Measurements from ENCODE around the gene CSPG4.

The CSPG4 gene

GRCh38 chr15:75649848-75650247, 62.8 kb downstream of the CSPG4 start:
- Histone ChIP-seq H3K4me3 (ENCODE audit: control insufficient read depth in 1 of 7, extremely low read depth in 1 of 7, insufficient read depth in 4 of 7, low read depth in 2 of 7, low read length in 6 of 7) (no peak overlapping the region), H3K27ac (ENCODE audit: insufficient read depth in 1 of 2, low read depth in 1 of 2, low read length in 2 of 2, poor library complexity in 1 of 2, severe bottlenecking in 2 of 2) (no peak overlapping the region), H3K27me3 (replicated peaks in 2 of 5; ENCODE audit: control insufficient read depth in 4 of 5, insufficient read depth in 5 of 5, low read length in 4 of 5) (peaks cover 0 to 6% (median 0%) of the 10 kb centered on the region in 5 experiments), H3K9me3 (ENCODE audit: control extremely low read depth in 1 of 5, control insufficient read depth in 4 of 5, insufficient read depth in 2 of 5, low read depth in 1 of 5, low read length in 4 of 5) (no peaks in the 10 kb centered on the region), H3K4me1 (ENCODE audit: control extremely low read depth in 1 of 4, control insufficient read depth in 4 of 4, insufficient read depth in 4 of 4, low read length in 3 of 4) (peaks cover 0 to 34% (median 30%) of the 10 kb centered on the region in 4 experiments), H3K36me3 (ENCODE audit: control insufficient read depth in 4 of 4, insufficient read depth in 4 of 4, low read length in 3 of 4) (peaks cover 0 to 5% (median 0%) of the 10 kb centered on the region in 4 experiments)
- ChIA-PET POLR2A (interaction anchor here (0.6 kb wide), 1 partner anchor 141 kb away, joined by 3 read pairs; no protein-coding TSS in a partner anchor), CTCF (interaction anchor here (1.2 kb wide), 1 partner anchor 12 kb away, joined by 3 read pairs; no protein-coding TSS in a partner anchor)
- no peak for DNase-seq
- WGBS (ENCODE audit: insufficient coverage): 96% methylated on average over 15 of the region's 18 CpGs

GRCh38 chr15:75649045-75649761, 63.4 kb downstream of the CSPG4 start:
- 98% methylated on average over 13 of the region's 19 CpGs for WGBS (ENCODE audit: insufficient coverage)
- Histone ChIP-seq H3K4me3 (ENCODE audit: control insufficient read depth in 1 of 7, extremely low read depth in 1 of 7, insufficient read depth in 4 of 7, low read depth in 2 of 7, low read length in 6 of 7) (no peak overlapping the region), H3K4me1 (ENCODE audit: control extremely low read depth in 1 of 4, control insufficient read depth in 4 of 4, insufficient read depth in 4 of 4, low read length in 3 of 4) (peaks cover 0 to 34% (median 30%) of the 10 kb centered on the region in 4 experiments), H3K27ac (ENCODE audit: insufficient read depth in 1 of 2, low read depth in 1 of 2, low read length in 2 of 2, poor library complexity in 1 of 2, severe bottlenecking in 2 of 2) (no peak overlapping the region), H3K36me3 (ENCODE audit: control insufficient read depth in 4 of 4, insufficient read depth in 4 of 4, low read length in 3 of 4) (peaks cover 0 to 5% (median 0%) of the 10 kb centered on the region in 4 experiments), H3K9me3 (ENCODE audit: control extremely low read depth in 1 of 5, control insufficient read depth in 4 of 5, insufficient read depth in 2 of 5, low read depth in 1 of 5, low read length in 4 of 5) (no peaks in the 10 kb centered on the region), H3K27me3 (replicated peaks in 2 of 5; ENCODE audit: control insufficient read depth in 4 of 5, insufficient read depth in 5 of 5, low read length in 4 of 5) (peaks cover 0 to 6% (median 0%) of the 10 kb centered on the region in 5 experiments)
- POLR2A ChIA-PET: interaction anchor here (0.6 kb wide), 1 partner anchor 140 kb away, joined by 3 read pairs; no protein-coding TSS in a partner anchor
- CTCF ChIA-PET: no interaction called here
- DNase-seq: no peak

- H3K27me3 ChIP-seq (replicated peaks in 2 of 5; ENCODE audit: control insufficient read depth in 4 of 5, insufficient read depth in 5 of 5, low read length in 4 of 5): peaks cover 0 to 6% (median 0%) of the 10 kb centered on the region in 5 experiments
- DNase-seq: no peak
- peaks cover 0 to 5% (median 0%) of the 10 kb centered on the region in 4 experiments for H3K36me3 ChIP-seq (ENCODE audit: control insufficient read depth in 4 of 4, insufficient read depth in 4 of 4, low read length in 3 of 4)
- ChIA-PET CTCF (interaction anchor here (0.7 to 1.8 kb wide), 10 partner anchors 18 to 196 kb away, joined by 3 to 6 read pairs (median 3); partner anchors contain the start of gene PTPN9), POLR2A (interaction anchor here (1.6 kb wide), 1 partner anchor 140 kb away, joined by 7 read pairs; no protein-coding TSS in a partner anchor)
- H3K9me3 ChIP-seq (ENCODE audit: control extremely low read depth in 1 of 5, control insufficient read depth in 4 of 5, insufficient read depth in 2 of 5, low read depth in 1 of 5, low read length in 4 of 5): no peaks in the 10 kb centered on the region
- 20% methylated on average over 27 of the region's 34 CpGs for WGBS (ENCODE audit: insufficient coverage)
- peaks cover 0 to 34% (median 30%) of the 10 kb centered on the region in 4 experiments for H3K4me1 ChIP-seq (ENCODE audit: control extremely low read depth in 1 of 4, control insufficient read depth in 4 of 4, insufficient read depth in 4 of 4, low read length in 3 of 4)
- H3K27ac ChIP-seq (ENCODE audit: insufficient read depth in 1 of 2, low read depth in 1 of 2, low read length in 2 of 2, poor library complexity in 1 of 2, severe bottlenecking in 2 of 2): peak overlapping the region in 1 of 2 experiments; percentile 70
- H3K4me3 ChIP-seq (ENCODE audit: control insufficient read depth in 1 of 7, extremely low read depth in 1 of 7, insufficient read depth in 4 of 7, low read depth in 2 of 7, low read length in 6 of 7): peak overlapping the region; percentile 57 to 93 (median 76)
Measured at GRCh38 chr15:75648156-75649000, 64.3 kb downstream of the CSPG4 start.

- Histone ChIP-seq H3K27ac (ENCODE audit: insufficient read depth in 1 of 2, low read depth in 1 of 2, low read length in 2 of 2, poor library complexity in 1 of 2, severe bottlenecking in 2 of 2) (peak within 1 kb of the TSS in 1 of 2 experiments; percentile 70), H3K4me3 (ENCODE audit: control insufficient read depth in 1 of 7, extremely low read depth in 1 of 7, insufficient read depth in 4 of 7, low read depth in 2 of 7, low read length in 6 of 7) (peak within 1 kb of the TSS; percentile 57 to 93 (median 76)), H3K4me1 (ENCODE audit: control extremely low read depth in 1 of 4, control insufficient read depth in 4 of 4, insufficient read depth in 4 of 4, low read length in 3 of 4) (peaks cover 0 to 34% (median 30%) of the 10 kb centered on the region in 4 experiments), H3K9me3 (ENCODE audit: control extremely low read depth in 1 of 5, control insufficient read depth in 4 of 5, insufficient read depth in 2 of 5, low read depth in 1 of 5, low read length in 4 of 5) (no peaks in the 10 kb centered on the region), H3K27me3 (replicated peaks in 2 of 5; ENCODE audit: control insufficient read depth in 4 of 5, insufficient read depth in 5 of 5, low read length in 4 of 5) (peaks cover 0 to 6% (median 0%) of the 10 kb centered on the region in 5 experiments), H3K36me3 (ENCODE audit: control insufficient read depth in 4 of 4, insufficient read depth in 4 of 4, low read length in 3 of 4) (peaks cover 0 to 5% (median 0%) of the 10 kb centered on the region in 4 experiments)
- ChIA-PET CTCF (interaction anchor here (0.7 to 1.8 kb wide), 12 partner anchors 19 to 196 kb away, joined by 3 to 6 read pairs (median 3); partner anchors contain the start of gene PTPN9), POLR2A (interaction anchor here (0.5 to 1.6 kb wide), 2 partner anchors 77 to 139 kb away, joined by 3 to 7 read pairs; no protein-coding TSS in a partner anchor)
- DNase-seq: peak; percentile 52 to 64 (median 59)
- under 1% methylated on average over 52 of the region's 76 CpGs for WGBS (ENCODE audit: insufficient coverage)
Measured at GRCh38 chr15:75647370-75648155, 65.1 kb downstream of the CSPG4 start, which contains the start of gene SNX33. TSS of gene SNX33 (plus strand) at chr15:75647912. CDS start at chr15:75649103, 1,191 bp downstream.

GRCh38 chr15:75646944-75647364, 65.7 kb downstream of the CSPG4 start:
- H3K9me3 ChIP-seq (ENCODE audit: control extremely low read depth in 1 of 5, control insufficient read depth in 4 of 5, insufficient read depth in 2 of 5, low read depth in 1 of 5, low read length in 4 of 5): no peaks in the 10 kb centered on the region
- H3K27ac ChIP-seq (ENCODE audit: insufficient read depth in 1 of 2, low read depth in 1 of 2, low read length in 2 of 2, poor library complexity in 1 of 2, severe bottlenecking in 2 of 2): peak overlapping the region in 1 of 2 experiments; percentile 43
- POLR2A ChIA-PET: interaction anchor here (0.5 to 1.6 kb wide), 2 partner anchors 78 to 138 kb away, joined by 3 to 7 read pairs; no protein-coding TSS in a partner anchor
- CTCF ChIA-PET: interaction anchor here (1.0 to 1.8 kb wide), 8 partner anchors 34 to 195 kb away, joined by 3 to 6 read pairs (median 3); no protein-coding TSS in a partner anchor
- H3K4me3 ChIP-seq (ENCODE audit: control insufficient read depth in 1 of 7, extremely low read depth in 1 of 7, insufficient read depth in 4 of 7, low read depth in 2 of 7, low read length in 6 of 7): peak overlapping the region; percentile 57 to 93 (median 76)
- peaks cover 0 to 30% (median 28%) of the 10 kb centered on the region in 4 experiments for H3K4me1 ChIP-seq (ENCODE audit: control extremely low read depth in 1 of 4, control insufficient read depth in 4 of 4, insufficient read depth in 4 of 4, low read length in 3 of 4)
- H3K36me3 ChIP-seq (ENCODE audit: control insufficient read depth in 4 of 4, insufficient read depth in 4 of 4, low read length in 3 of 4): peaks cover 0 to 5% (median 0%) of the 10 kb centered on the region in 4 experiments
- peaks cover 0 to 6% (median 0%) of the 10 kb centered on the region in 5 experiments for H3K27me3 ChIP-seq (replicated peaks in 2 of 5; ENCODE audit: control insufficient read depth in 4 of 5, insufficient read depth in 5 of 5, low read length in 4 of 5)
- peak in 2 of 3 donors; percentile 29 to 41 for DNase-seq
- 2% methylated on average over 16 of the region's 26 CpGs for WGBS (ENCODE audit: insufficient coverage)

Data from common myeloid progenitor, CD34-positive (primary cell).